HG02852 (cell line): ENCODE data around the gene AHCTF1.
A peak's percentile ranks its signal among the peaks of the same experiment; 100 is the strongest.
"Not testable (repeated sequence)": the region's sequence is repeated elsewhere in the genome, so short reads cannot be mapped to it uniquely, and the experiment has no call there.

Experiments
- ATAC-seq: cut with Tn5 transposase; IDR thresholded peaks from one replicate; pipeline ENCODE4 v1.9.1; 2021; ENCODE audit warnings: mild to moderate bottlenecking, moderate library complexity; ENCODE audit not compliant: unreplicated experiment

The AHCTF1 gene

DNA sequence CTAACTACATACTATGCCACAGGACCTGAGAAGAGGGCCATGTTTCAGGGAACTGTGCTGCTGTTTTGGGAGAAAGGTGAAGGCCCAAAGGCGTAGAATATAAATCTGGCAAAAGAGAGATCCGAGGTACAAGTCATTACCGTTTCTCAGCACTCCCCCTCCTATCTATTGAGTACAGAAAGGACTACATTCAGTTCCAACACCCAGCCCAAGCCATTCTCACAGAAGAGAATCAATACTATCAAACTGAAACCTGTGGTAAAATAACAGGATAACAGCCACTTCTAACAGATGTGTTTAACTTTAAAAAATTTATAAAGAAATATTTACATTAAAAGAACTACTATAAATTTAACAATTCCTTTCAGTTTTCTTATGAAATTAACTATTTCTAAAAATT lies 7.8 kb downstream of the AHCTF1 start:
- ATAC-seq: no peak

DNA sequence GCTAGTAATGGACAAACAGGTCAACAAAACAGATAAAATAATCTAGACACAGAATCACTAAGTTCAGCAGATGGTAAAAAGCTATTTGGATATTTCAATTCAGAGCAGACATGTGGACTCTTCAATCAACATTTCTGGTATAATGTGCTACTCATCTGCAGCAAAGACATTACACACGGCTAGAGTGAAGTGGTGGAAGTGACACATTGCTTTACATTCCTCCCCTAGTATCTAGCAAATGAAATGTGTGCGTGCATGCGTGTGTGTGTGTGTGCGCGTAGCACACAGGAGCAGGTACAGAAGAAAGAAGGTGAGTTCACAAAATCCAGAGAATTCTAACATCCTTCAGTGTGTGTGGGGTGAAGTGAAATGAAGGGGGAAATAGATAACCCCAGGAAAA lies 8.3 kb downstream of the AHCTF1 start:
- ATAC-seq: no peak

DNA sequence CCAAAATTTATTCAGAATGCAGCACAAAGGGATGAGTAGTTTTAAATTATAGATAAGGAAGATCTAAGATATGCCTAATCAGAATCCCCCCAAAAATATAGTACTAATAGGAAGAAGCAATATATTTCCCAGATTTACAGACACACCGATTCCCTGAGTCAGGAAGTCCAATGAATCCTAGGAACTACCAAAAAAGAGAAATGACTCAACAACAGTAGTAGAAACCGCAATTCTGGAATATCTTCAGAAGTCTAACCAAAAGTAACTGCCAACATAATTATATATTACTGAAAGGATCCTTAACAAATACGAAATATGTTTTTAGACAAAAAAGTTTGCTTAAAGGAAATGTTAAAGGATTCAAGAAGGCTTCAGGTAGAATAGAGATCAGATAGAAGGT lies 10.3 kb downstream of the AHCTF1 start:
- ATAC-seq: no peak

DNA sequence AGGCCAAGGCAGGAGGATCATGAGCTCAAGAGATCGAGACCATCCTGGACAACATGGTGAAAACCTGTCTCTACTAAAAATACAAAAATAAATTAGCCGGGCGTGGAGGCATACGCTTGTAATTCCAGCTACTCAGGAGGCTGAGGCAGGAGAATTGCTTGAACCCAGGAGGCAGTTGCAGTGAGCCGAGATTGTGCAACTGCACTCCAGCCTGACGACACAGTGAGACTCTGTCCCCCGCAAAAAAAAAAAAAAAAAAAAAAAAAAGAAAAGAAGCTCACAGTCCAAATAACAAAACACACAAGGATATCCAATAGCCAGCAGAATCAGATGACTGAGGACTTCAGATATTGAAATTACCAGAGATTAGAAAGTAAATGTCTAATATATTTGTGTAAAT lies 11.8 kb downstream of the AHCTF1 start:
- no peak for ATAC-seq

DNA sequence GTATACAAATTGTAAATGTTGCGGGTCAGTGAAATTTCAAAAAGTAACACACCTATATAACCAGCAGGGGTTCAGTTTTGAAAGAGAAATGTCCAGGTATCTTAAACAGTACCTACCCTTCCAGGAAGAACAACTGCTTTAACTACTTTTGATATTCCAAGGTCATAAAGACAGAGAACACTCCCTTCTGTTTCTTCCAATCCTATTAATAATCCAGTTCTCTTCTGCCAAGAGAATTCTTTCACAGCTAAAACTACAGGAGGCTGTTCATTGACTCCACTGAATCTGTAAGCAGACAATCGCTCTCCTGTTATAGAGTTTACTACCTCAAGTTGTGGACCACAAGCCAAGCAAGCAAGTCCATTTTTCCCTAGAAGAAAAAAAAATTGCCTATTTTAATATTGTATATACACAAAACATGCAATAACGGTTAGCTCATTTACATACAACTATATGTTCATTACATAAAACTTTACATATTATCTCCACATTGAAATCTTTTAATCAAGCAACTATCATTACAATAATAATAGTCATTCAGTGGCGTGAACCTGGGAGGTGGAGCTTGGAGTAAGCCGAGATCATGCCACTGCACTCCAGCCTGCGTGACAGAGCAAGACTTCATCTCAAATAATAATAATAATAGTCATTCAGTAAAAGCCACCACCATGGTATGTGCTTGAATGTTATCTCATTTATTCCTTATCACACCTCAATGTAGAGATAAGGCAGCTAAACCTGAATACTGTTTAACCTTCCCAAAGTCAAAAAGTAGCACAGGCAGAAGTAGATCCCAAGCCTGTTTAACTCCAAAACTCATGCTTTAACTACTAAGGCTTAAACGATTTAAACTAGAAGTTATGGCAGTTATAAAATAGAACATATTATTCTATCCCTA lies 15.5 kb downstream of the AHCTF1 start:
- ATAC-seq: not testable (repeated sequence)

DNA sequence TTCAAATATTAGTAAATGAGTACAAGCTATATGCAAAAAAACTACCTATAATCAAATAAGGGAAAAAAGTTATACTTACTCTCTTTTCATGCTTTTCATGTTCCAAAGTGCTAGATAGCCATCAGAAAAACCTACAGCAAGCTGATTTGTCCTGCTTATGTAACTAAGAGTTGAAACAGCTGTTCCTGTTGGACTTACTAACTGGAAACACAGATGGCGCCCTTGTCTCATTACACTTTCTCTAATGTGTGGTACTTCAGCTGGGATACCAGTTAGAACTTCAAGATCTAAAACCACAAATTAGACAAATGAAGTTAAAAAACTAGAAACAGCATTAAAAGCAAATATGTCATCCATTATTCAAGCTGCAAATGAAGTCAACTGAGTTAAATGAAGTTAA lies 24.3 kb downstream of the AHCTF1 start:
- no peak for ATAC-seq

DNA sequence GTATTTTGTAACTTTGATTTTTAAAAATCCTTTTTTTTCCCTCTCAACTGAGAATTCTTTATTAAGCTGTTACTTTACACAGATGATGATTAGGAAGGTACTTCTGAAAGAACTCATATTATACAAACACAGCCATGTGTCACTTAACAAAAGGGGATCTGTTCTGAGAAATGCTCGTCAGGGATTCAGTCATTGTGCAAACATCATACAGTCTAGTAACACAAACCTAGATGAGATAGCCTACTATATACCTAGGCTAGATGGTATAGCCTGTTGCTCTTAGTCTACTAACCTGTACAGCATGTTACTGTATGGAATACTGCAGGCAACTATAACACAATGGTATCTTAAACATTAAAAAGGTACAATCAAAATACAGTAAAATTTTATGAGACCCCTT lies 24.9 kb downstream of the AHCTF1 start:
- no peak for ATAC-seq

DNA sequence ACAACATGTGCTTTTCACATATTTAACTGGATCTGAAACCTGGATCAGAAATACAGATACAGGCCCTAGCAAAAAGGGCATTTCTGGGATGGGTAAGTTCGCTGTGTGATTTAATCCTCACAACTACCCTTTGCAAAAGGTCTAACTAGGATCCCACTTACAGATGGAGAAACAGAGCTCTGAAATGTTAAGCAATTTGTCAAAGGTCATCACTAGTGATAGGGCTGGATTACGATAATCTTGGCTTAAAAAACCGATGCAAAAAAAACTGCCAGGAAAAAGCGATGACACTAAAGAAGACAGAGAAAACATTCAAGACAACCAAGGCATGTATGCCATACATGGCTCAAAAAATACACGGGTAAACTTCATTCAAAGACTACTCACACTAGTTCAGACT lies 29.9 kb downstream of the AHCTF1 start:
- no peak for ATAC-seq

DNA sequence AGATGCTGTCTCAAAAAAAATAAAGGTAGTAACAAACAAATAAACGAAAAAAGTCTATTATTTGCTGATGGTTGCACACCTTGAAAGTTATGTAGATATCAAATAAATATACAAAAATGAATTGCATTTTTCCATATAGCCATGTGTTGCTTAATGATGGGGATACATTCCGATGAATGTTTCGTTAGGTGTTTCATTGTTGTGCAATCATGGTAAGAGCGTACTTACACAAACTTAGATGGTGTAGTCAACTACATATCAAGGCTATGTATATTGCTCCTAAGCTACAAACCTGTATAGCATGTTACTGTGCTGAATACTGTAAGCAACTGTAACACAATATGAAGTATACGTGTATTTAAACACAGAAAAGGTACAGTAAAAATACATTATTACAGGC lies 34.4 kb downstream of the AHCTF1 start:
- ATAC-seq: no peak

DNA sequence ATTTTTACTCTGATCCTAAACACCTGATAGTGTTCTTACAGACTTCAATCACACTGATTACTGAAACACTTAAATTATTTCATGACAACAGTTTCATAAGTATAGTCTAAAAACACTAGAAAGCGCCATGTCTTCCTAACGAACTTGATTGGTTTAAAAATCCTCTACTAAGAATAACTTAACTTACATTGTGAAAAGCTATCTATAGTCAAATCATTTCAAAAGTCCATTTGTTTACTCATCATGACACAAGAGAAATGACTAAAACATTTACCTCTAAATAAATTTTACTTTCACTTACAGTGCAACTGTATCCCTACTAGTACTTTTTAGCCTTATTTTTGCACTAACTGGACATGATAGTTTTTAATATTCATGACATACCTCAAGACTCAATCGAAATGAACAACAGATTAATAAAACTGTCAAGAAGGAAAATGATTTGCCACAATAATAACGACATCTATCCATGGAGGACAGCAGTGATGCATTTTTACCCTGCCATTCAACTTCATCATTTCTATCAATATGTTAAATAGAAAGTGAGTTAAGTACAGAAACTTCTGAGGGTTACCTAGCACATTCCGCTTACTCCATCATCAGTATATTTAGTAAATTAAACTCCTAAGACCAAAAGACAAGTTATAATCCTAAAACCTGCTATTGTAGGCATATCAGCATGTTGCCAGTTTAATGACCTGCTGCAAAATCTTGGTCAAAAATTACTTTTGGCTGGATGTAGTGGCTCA lies 38.4 kb downstream of the AHCTF1 start:
- ATAC-seq: peak; percentile 67

DNA sequence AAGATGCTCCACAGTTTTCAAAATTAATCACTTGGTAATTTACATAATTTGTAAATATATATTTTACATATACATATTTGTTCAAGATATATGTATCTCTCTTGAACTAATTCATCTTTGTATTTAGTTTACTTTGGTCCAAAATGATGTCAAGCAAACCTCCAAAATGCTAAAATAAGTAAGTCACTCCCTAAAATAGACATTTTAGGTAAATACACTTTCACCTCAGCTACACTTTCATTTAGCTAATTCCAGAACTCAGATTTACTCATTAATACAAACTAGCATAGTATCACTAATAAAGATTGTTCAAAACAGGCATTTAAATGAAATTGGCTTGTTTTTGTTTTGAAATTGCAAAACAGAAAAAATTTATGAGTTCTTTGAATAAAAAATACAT lies 40.6 kb downstream of the AHCTF1 start:
- ATAC-seq: no peak

DNA sequence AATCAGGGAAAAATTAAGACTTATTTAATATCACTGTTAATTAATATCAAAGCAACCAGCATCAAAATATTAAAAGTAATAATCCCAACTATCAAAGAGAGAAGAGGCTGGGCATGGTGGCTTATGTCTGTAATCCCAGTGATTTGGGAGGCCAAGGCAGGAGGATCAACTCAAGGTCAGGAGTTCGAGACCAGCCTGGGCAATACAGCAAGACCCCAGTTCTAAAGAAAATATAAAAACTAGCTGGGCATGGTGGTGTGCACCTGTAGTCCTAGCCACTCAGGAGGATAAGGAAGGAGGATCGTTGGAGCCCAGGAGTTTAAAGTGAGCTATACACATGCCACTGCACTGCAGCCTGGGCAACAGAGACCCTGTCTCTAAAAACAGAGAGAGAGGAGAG lies 43.2 kb downstream of the AHCTF1 start:
- ATAC-seq: no peak

DNA sequence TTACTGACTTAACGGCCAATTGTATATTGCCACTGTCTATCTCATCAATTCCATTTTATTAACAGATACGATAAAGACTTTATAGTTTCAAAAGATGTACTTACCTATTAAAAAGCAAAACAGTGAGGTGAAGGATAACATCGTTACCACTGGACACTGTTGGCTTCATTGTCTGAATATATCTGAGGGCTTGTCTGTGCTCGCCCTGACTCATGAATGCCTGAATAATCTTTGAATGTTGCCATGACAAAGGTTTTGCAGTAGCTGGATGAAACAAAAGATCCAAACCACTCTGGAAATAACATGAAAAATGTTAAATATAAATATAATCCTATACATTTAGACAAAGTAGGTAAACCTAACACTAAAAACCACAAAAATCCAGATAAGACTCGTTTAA lies 46.4 kb downstream of the AHCTF1 start:
- not testable (repeated sequence) for ATAC-seq

DNA sequence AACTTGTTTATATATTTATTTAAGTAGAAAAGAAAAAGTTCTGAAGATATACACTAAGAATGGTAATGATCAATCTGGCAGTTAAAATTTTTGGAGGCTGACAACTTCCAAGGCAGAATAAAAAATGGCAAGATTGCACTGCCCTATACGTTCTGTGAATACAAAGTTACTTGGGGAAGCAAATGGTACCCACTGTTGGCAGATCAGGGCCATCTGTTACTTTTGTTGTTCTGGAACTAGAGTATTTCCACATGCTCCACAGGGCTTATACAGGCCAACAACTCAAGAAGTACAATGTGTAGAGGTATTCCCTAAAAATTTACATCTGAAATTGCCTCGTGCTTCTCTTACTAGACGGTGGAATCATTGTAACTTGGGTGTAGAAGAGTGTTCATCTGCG lies 53.2 kb downstream of the AHCTF1 start:
- ATAC-seq: no peak

DNA sequence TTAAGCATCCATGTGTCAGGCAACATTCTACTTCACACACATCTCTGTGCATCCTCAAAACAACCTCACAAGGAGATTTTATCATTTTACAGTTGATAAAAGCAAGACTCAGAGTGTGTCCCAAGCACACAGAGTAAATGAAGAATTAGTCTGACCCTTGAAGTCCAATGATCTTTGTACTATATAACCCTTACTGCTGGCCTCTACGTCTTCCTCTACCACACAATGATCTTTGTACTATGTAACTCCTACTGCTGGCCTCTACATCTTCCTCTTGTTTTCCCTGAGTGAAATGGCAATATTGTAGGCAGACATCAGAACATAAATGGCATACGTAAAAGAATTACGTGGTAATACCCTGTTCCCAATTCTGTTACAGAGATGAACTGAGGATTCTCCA lies 55.3 kb downstream of the AHCTF1 start:
- no peak for ATAC-seq

DNA sequence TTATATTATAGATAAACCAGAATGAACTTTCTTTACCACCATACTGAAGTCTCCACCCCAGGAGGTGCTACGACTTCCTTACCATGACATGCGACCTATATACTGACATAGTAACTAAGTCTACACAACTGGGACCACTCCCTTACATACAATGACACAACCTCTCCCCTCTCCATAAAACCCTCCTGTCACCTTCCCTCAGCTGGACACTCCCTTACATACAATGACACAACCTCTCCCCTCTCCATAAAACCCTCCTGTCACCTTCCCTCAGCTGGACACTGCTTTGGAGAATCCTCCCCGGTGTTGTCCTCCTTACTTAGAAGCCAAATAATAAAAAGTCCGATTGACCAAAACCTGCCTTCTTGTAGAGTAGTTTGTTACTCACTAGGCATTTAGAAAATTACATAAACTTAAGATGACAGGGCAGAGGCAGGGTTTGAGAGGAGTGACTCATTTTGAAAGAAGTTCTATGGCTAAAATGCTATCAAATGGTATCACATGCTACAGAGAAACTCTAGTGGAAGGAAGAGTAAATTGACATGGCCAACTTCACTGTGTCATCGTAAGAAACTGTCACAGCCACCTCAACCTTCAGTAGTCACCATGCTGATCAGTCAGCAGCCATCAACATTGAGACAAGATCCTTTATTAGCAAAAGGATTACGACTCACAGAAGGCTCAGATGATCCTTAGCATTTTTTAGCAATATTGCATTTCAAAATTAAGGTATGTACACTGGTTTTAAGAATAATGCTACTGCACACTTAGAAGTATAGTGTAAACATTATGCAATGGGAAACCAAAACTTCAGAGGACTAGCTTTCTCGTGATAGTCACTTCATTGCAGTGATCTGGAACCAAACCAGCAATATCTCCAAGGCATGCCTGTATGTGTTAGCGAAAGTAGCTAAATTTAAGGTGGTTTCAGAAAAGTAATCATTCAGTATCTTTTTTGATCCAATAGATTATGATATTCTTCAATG lies 56.4 kb downstream of the AHCTF1 start:
- peak; percentile 84 for ATAC-seq

DNA sequence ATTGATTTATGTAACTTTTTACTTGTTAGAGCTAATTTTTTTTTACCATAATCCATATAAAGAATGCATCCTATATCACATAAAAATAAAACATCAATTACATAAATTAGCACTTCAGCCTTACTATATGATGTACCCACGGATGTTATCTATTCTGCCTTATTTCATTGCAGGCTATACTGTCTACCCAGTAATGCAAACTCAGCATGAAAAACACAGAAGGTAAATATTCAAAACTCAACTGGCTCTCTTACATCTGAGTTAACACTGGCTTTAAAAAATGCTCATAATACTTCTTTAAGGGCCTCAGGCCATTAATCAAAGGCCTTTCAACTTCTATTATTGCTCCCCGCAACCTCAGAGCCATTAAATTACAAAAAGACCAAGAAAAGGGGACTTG lies 65.8 kb downstream of the AHCTF1 start:
- no peak for ATAC-seq

DNA sequence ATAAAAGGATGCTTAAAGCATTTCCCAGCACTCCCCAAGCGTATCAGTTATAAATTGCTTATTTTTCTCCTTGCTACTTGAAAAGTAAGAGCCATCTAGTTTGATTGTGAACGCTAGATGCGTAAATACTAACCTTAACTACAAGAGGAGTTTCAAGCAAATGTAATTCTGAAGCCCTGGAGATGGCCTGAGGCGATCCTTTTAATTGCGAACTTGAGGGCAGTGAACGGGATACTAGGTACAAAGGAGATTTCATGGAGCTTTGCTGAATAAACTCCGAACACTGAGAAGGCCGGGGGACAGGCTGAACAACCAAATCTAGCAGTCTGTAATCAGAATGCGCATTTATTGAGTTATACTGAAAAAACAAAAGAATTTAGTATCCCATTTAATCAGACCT lies 68.0 kb downstream of the AHCTF1 start:
- not testable (repeated sequence) for ATAC-seq

DNA sequence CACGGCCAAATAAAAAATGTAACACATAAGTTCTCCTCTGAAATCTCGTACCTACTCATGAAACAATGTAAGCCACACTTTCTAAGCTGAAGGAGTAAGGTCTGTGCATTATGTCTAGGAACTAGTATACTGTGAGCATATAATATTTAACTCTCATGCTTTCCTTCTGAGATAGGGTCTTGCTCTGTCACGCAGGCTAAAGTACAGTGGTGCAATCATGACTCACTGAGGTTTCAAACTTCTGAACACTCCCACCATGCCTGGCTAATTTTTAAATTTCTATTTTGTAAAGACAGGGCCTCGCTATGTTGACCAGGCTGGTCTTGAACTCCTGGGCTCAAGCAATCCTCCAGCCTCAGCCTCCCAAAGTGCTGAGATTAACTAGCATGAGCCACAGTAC lies 71.3 kb downstream of the AHCTF1 start:
- no peak for ATAC-seq

DNA sequence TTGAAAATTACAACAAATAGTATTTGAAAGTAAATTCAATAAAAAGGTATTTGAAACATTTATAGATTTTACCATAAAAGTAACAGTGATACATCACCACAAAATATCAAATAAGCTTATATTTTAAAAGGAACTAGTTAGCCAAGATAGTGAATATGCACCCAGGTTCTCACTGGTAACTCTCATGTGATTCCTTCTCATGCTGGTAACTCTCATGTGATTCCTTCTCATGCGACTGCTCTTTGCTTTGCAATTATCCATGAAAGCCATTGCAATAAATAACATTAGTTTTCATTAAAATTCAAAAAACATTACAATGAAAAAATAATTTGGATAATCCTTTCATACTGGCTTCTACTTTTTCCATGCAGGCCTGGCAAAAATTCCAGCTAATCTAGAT lies 75.4 kb downstream of the AHCTF1 start:
- no peak for ATAC-seq

DNA sequence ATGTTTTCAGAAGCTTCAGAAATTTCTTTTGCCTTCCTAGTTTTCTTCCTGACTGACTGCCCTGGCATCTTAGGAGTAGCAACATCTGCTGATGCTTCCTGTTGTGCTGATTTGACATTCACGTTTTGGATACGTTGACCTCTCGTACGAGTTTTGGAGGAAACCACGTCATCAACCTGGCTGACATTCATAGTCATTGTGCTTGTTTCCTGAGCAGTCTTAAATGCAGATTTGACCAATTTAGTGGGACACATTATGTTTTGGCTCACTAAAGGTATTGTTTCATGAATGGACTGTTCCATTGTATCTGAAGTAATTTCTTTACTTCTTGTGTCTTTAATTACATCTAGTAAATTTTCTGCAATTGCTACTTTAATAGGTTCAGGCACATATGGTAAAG lies 81.1 kb downstream of the AHCTF1 start:
- not testable (repeated sequence) for ATAC-seq
